ENCODE measurements around the gene AP5Z1.

The AP5Z1 gene

GRCh38 chr7:4775250-4775847 is at the start of gene AP5Z1:
Gene AP5Z1 (plus strand): TSS chr7:4775623. CDS start chr7:4775716, 93 bp downstream.
- no peaks in the 10 kb centered on the region for H3K27me3 ChIP-seq (ENCODE audit: control insufficient read depth, insufficient read depth, low read length)
- H3K27ac ChIP-seq (ENCODE audit: low read depth, low read length) = peak within 1 kb of the TSS; percentile 93
- peak within 1 kb of the TSS; percentile 88 for H3K9ac ChIP-seq (ENCODE audit: low read length)
- no peaks in the 10 kb centered on the region for H3K36me3 ChIP-seq (ENCODE audit: control insufficient read depth, insufficient read depth, low read length)
- H3K4me3 ChIP-seq (ENCODE audit: low read length) = peak within 1 kb of the TSS; percentile 78
- peaks cover 18% of the 10 kb centered on the region for H3K4me1 ChIP-seq (ENCODE audit: control insufficient read depth, insufficient read depth, low read length)

DNA sequence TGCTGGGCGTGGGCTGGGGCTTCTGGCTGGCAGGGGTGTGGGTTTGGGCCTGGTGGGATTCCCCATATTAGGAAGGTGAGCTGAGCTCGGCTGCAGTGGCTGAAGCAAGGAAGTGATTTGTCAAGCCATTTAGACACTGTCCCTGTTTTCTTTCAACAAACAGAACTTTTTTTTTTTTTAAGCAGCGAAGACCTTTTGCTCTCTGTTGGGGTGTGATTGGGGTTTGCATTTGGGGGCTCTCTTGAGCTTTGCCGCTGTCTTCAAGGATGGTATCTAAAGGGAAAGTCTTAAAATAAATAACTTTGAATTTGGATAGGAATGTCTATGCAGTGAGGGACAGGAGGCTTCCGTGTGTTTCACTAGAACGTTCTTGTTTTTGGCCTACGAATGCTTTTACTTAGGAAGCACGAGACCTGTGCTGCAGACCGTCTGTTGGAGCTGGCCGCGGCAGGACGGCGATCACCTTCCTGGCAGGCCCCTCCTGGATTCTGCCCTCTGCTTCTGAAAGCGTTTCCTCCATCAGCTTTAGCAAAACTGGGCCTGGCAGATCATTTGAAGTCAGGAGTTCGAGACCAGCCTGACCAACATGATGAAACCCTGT is 49.5 kb upstream of the AP5Z1 start:
- peak overlapping the region; percentile 75 for H3K4me3 ChIP-seq (ENCODE audit: low read length)
- peaks cover 6% of the 10 kb centered on the region for H3K36me3 ChIP-seq (ENCODE audit: control insufficient read depth, insufficient read depth, low read length)
- H3K9ac ChIP-seq (ENCODE audit: low read length) = peak overlapping the region; percentile 50
- H3K27me3 ChIP-seq (ENCODE audit: control insufficient read depth, insufficient read depth, low read length) = no peaks in the 10 kb centered on the region
- H3K27ac ChIP-seq (ENCODE audit: low read depth, low read length) = peak overlapping the region; percentile 98
- H3K4me1 ChIP-seq (ENCODE audit: control insufficient read depth, insufficient read depth, low read length) = peaks cover 28% of the 10 kb centered on the region

GRCh38 chr7:4726566-4726965 is 48.9 kb upstream of the AP5Z1 start:
- Histone ChIP-seq H3K36me3 (ENCODE audit: control insufficient read depth, insufficient read depth, low read length) (peaks cover 6% of the 10 kb centered on the region), H3K27me3 (ENCODE audit: control insufficient read depth, insufficient read depth, low read length) (no peaks in the 10 kb centered on the region), H3K9ac (ENCODE audit: low read length) (no peak overlapping the region), H3K27ac (ENCODE audit: low read depth, low read length) (peak overlapping the region; percentile 98), H3K4me1 (ENCODE audit: control insufficient read depth, insufficient read depth, low read length) (peaks cover 28% of the 10 kb centered on the region), H3K4me3 (ENCODE audit: low read length) (no peak overlapping the region)

DNA sequence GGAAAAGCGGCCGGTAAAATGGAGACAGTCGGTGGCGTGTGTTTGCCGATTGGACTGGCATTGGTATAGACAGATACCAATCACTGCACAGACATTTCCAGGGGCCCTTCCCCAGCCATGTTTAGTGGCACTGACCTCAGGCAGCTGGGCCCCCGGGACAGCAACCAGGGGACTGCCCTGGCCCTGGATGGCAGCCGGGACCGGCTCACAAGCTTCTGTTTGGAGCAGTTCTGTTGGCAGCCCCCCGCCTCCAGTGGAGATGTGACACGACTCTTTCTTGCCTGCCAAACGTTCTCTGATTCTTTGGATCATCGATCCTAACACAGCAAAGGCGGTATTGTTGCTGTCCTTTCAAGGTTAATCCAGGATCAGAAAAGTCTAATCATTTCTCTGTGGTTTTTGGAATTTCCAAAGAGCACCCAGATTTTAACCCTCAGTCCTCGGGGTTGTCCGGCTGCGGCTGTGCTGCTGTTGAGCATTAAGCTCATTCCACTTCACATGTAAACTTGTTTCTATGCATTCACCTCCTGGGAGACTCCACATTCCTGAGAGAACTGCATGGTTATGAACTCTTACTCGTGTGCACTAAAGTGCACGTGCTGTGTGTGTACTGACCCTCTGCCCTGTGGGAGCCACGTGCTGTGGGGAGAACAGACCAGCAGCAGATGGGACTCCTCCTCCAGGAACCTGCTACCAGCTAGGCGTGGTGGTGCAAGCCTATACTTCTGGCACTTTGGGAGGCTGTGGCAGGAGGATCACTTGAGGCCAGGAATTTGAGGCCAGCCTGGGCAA is 47.3 kb upstream of the AP5Z1 start:
- H3K4me3 ChIP-seq (ENCODE audit: low read length) = no peak overlapping the region
- no peaks in the 10 kb centered on the region for H3K36me3 ChIP-seq (ENCODE audit: control insufficient read depth, insufficient read depth, low read length)
- no peaks in the 10 kb centered on the region for H3K27me3 ChIP-seq (ENCODE audit: control insufficient read depth, insufficient read depth, low read length)
- peak overlapping the region; percentile 45 for H3K27ac ChIP-seq (ENCODE audit: low read depth, low read length)
- H3K9ac ChIP-seq (ENCODE audit: low read length) = no peak overlapping the region
- H3K4me1 ChIP-seq (ENCODE audit: control insufficient read depth, insufficient read depth, low read length) = peaks cover 25% of the 10 kb centered on the region

GRCh38 chr7:4729266-4729665 is 46.2 kb upstream of the AP5Z1 start:
- no peak overlapping the region for H3K9ac ChIP-seq (ENCODE audit: low read length)
- no peaks in the 10 kb centered on the region for H3K27me3 ChIP-seq (ENCODE audit: control insufficient read depth, insufficient read depth, low read length)
- H3K4me1 ChIP-seq (ENCODE audit: control insufficient read depth, insufficient read depth, low read length) = peaks cover 21% of the 10 kb centered on the region
- H3K4me3 ChIP-seq (ENCODE audit: low read length) = no peak overlapping the region
- H3K27ac ChIP-seq (ENCODE audit: low read depth, low read length) = no peak overlapping the region
- no peaks in the 10 kb centered on the region for H3K36me3 ChIP-seq (ENCODE audit: control insufficient read depth, insufficient read depth, low read length)

GRCh38 chr7:4730276-4730675 is 45.1 kb upstream of the AP5Z1 start:
- no peak overlapping the region for H3K27ac ChIP-seq (ENCODE audit: low read depth, low read length)
- no peak overlapping the region for H3K9ac ChIP-seq (ENCODE audit: low read length)
- H3K36me3 ChIP-seq (ENCODE audit: control insufficient read depth, insufficient read depth, low read length) = no peaks in the 10 kb centered on the region
- no peaks in the 10 kb centered on the region for H3K27me3 ChIP-seq (ENCODE audit: control insufficient read depth, insufficient read depth, low read length)
- peaks cover 15% of the 10 kb centered on the region for H3K4me1 ChIP-seq (ENCODE audit: control insufficient read depth, insufficient read depth, low read length)
- no peak overlapping the region for H3K4me3 ChIP-seq (ENCODE audit: low read length)

DNA sequence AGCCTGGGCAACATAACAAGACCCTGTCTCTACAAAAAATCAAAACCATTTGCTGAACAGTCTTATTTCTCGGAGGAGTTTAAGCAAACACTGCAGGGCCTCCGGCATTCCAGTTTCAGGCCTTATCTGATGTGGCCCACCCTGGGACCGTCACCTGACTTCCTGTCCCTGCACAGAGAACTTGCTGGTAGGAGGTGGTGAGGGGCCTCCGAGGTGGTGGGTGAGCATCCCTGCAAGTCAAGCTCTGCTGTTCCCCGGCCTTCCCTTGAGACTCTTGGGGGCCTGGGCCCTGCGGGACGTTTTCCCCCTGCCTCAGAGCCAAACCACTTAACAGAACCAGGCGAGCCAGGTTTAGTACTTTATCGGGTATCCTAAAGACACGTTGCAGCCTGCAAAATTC is 44.5 kb upstream of the AP5Z1 start:
- H3K4me1 ChIP-seq (ENCODE audit: control insufficient read depth, insufficient read depth, low read length) = peaks cover 11% of the 10 kb centered on the region
- no peaks in the 10 kb centered on the region for H3K36me3 ChIP-seq (ENCODE audit: control insufficient read depth, insufficient read depth, low read length)
- H3K27me3 ChIP-seq (ENCODE audit: control insufficient read depth, insufficient read depth, low read length) = no peaks in the 10 kb centered on the region
- no peak overlapping the region for H3K9ac ChIP-seq (ENCODE audit: low read length)
- H3K27ac ChIP-seq (ENCODE audit: low read depth, low read length) = no peak overlapping the region
- H3K4me3 ChIP-seq (ENCODE audit: low read length) = no peak overlapping the region

DNA sequence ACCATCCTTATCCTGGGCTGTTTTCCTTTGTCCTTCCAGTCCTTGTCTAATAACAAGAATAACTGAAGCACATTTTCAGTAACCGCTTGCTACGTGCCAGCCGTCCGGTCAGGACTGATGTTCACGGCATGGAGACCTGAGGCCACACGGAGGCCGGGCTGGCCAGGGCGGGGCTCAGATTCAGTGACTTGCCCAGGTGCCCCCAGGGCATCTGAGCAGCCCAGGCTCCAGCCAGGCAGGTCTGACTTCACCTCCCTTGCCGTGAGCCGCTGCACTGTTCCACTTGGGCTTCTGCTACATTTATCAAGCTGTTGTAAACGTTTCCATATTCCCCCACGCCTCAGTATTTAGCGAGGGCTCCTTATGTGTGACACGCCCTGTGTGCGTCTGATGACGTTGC is 43.6 kb upstream of the AP5Z1 start:
- Histone ChIP-seq H3K9ac (ENCODE audit: low read length) (no peak overlapping the region), H3K27ac (ENCODE audit: low read depth, low read length) (no peak overlapping the region), H3K4me3 (ENCODE audit: low read length) (no peak overlapping the region), H3K36me3 (ENCODE audit: control insufficient read depth, insufficient read depth, low read length) (no peaks in the 10 kb centered on the region), H3K4me1 (ENCODE audit: control insufficient read depth, insufficient read depth, low read length) (peaks cover 6% of the 10 kb centered on the region), H3K27me3 (ENCODE audit: control insufficient read depth, insufficient read depth, low read length) (no peaks in the 10 kb centered on the region)

DNA sequence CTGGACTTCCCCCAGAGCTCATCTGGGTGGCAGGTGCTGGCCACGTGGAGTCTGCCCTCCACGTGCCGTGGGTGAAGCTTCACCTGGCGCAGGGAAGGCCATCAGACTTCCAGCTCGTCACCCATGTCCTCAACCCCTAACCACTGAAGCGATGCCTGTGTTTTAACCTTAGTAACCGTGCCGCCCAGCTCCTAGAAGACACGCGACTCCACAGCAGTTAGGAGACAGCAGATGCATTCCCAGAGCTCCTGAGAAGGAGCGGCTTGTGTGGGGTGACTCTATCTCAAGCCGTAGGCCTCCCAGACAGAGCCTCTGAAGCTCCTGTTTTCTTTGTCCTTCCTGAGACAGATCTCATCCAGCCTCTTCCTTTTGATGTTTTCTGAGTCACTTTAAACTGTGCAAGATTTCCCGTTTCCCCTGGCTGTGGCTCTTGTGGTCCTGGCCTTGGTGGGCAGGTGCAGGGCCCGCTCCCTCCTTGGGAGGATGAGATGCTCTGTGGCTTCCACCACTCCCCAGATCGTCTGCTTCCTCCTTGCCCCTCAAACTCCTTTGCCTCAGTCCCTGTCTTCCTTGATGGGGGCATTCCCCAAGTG is 41.4 kb upstream of the AP5Z1 start:
- no peaks in the 10 kb centered on the region for H3K36me3 ChIP-seq (ENCODE audit: control insufficient read depth, insufficient read depth, low read length)
- no peak overlapping the region for H3K4me3 ChIP-seq (ENCODE audit: low read length)
- peaks cover 7% of the 10 kb centered on the region for H3K4me1 ChIP-seq (ENCODE audit: control insufficient read depth, insufficient read depth, low read length)
- H3K27ac ChIP-seq (ENCODE audit: low read depth, low read length) = no peak overlapping the region
- H3K9ac ChIP-seq (ENCODE audit: low read length) = no peak overlapping the region
- no peaks in the 10 kb centered on the region for H3K27me3 ChIP-seq (ENCODE audit: control insufficient read depth, insufficient read depth, low read length)

GRCh38 chr7:4734587-4735345 is 40.7 kb upstream of the AP5Z1 start:
- H3K27me3 ChIP-seq (ENCODE audit: control insufficient read depth, insufficient read depth, low read length) = no peaks in the 10 kb centered on the region
- H3K27ac ChIP-seq (ENCODE audit: low read depth, low read length) = no peak overlapping the region
- no peaks in the 10 kb centered on the region for H3K36me3 ChIP-seq (ENCODE audit: control insufficient read depth, insufficient read depth, low read length)
- peaks cover 9% of the 10 kb centered on the region for H3K4me1 ChIP-seq (ENCODE audit: control insufficient read depth, insufficient read depth, low read length)
- no peak overlapping the region for H3K9ac ChIP-seq (ENCODE audit: low read length)
- no peak overlapping the region for H3K4me3 ChIP-seq (ENCODE audit: low read length)

DNA sequence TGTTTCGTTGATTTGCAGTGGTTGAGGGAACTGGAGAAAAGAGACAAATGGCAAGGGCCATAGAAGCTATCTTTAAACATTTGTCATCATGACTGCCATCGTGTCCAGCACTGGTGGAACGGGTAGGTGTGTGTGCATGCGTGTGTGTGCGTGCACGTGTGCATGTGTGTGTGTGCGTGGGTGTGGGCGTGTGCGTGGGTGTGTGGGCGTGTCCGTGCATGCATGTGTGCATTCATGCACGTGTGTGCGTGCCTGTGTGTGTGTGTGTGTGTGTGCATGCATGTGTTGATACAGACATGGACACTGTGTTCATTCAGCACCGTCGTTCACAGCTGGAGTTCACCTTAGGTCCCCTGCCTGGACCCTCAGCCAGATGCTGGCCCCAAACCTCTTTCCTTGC is 38.1 kb upstream of the AP5Z1 start:
- Histone ChIP-seq H3K27ac (ENCODE audit: low read depth, low read length) (no peak overlapping the region), H3K27me3 (ENCODE audit: control insufficient read depth, insufficient read depth, low read length) (no peaks in the 10 kb centered on the region), H3K36me3 (ENCODE audit: control insufficient read depth, insufficient read depth, low read length) (peaks cover 5% of the 10 kb centered on the region), H3K4me1 (ENCODE audit: control insufficient read depth, insufficient read depth, low read length) (peaks cover 8% of the 10 kb centered on the region), H3K4me3 (ENCODE audit: low read length) (no peak overlapping the region), H3K9ac (ENCODE audit: low read length) (no peak overlapping the region)
